KMS-11 (cell line): ENCODE results near the gene NRXN3.

ENCODE experiments used
- H2AFZ ChIP-seq: fragments of 200-600 bp; sonication (generic); 2 replicates; pipeline ENCODE4 v1.6.1; 2016; ENCODE audit warnings: antibody characterized with exemption, mixed run types, low read depth
- H3K27ac ChIP-seq: fragments of 200-600 bp; sonication (generic); 2 replicates; pipeline ENCODE4 v1.6.1; 2016; ENCODE audit warnings: mild to moderate bottlenecking, mixed run types
- H3K27me3 ChIP-seq: fragments of 200-600 bp; sonication (generic); 2 replicates; pipeline ENCODE4 v1.6.1; 2017; ENCODE audit warnings: mild to moderate bottlenecking, low read depth, mixed run types, moderate library complexity; ENCODE audit not compliant: insufficient read depth
- H3K36me3 ChIP-seq: fragments of 200-600 bp; sonication (generic); 2 replicates; pipeline ENCODE4 v1.6.1; 2017; ENCODE audit warnings: mild to moderate bottlenecking, mixed run types; ENCODE audit not compliant: insufficient read depth
- H3K4me1 ChIP-seq: fragments of 200-600 bp; sonication (generic); 2 replicates; pipeline ENCODE4 v1.6.1; 2016; ENCODE audit warnings: mild to moderate bottlenecking, low read depth, mixed run types; ENCODE audit not compliant: poor library complexity, severe bottlenecking
- H3K4me2 ChIP-seq: fragments of 200-600 bp; sonication (generic); 2 replicates; pipeline ENCODE4 v1.7.0; 2016; ENCODE audit warnings: mild to moderate bottlenecking, mixed run types
- H3K4me3 ChIP-seq: fragments of 200-600 bp; sonication (generic); IDR thresholded peaks from 2 replicates; pipeline ENCODE4 v1.6.1; 2017; ENCODE audit warnings: low read depth, low read length, mixed read lengths; ENCODE audit not compliant: insufficient read depth
- H3K79me2 ChIP-seq: fragments of 200-600 bp; sonication (generic); 2 replicates; pipeline ENCODE4 v1.6.1; 2016; ENCODE audit warnings: low read depth, mixed run types; ENCODE audit not compliant: insufficient read depth
- H3K9ac ChIP-seq: fragments of 200-600 bp; sonication (generic); 2 replicates; pipeline ENCODE4 v1.6.1; 2016; ENCODE audit warnings: mild to moderate bottlenecking, mixed run types
- H4K20me1 ChIP-seq: fragments of 200-600 bp; sonication (generic); 2 replicates; pipeline ENCODE4 v1.6.1; 2016; ENCODE audit warnings: mild to moderate bottlenecking, mixed run types; ENCODE audit not compliant: insufficient read depth
- CTCF ChIP-seq: fragments of 200-600 bp; sonication (generic); conservative IDR thresholded peaks from 2 replicates; pipeline ENCODE4 v1.6.1; 2017; ENCODE audit warnings: low read depth, mild to moderate bottlenecking, antibody characterized with exemption, low read length, moderate library complexity, mixed read lengths

NRXN3 gene

DNA sequence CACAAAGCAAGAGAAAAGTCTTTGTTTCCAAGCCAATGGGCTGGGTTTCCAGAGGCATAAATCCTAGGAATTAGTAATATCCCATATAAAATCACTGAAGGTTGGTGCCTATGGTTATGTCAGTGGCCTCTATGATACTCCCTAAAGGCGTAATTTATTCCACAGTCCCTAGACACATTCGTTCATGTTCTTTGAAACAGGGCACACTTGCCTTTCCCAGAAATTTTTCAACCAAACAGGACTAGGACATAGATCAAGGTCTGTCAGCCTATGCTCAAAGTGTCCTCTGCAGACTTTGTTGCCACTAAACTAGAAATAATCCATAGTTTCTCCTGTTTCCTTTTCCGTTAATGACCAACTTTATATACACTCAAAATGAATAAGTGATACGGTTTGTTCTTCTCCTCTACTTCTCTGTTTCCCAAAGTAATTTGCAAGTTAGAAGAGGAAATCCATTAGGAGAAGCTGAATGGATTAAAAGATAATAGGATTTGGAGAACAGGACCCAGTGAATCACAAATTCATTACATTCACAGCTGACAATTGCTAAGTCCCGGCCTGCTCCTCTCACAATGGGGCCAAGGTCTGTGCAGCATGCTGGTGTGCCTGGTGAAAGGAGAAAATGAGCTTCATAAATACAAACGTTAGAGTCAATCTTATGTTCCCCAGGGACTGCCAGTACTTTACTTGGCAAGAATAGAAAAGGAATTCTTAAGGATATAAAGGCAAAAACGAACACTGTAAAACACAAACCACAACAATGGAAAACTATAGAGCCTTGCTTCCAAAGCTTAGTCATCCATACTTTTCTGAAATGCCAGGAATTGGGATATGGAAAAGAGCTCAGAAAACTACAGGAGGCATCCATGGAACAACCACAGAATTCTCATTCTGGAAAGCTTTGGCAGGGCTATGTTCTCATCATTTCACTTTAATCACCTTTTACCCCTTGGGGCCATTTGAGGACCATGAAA lies 966.2 kb downstream of the NRXN3 start:
- Histone ChIP-seq H3K4me2 (no peak overlapping the region), H3K27me3 (no peaks in the 10 kb centered on the region), H3K4me3 (no peak overlapping the region), H3K79me2 (no peaks in the 10 kb centered on the region), H3K36me3 (no peaks in the 10 kb centered on the region), H3K27ac (no peak overlapping the region), H3K4me1 (no peaks in the 10 kb centered on the region), H2AFZ (no peak overlapping the region), H3K9ac (no peak overlapping the region), H4K20me1 (no peaks in the 10 kb centered on the region)
- no peak for TF ChIP-seq CTCF

DNA sequence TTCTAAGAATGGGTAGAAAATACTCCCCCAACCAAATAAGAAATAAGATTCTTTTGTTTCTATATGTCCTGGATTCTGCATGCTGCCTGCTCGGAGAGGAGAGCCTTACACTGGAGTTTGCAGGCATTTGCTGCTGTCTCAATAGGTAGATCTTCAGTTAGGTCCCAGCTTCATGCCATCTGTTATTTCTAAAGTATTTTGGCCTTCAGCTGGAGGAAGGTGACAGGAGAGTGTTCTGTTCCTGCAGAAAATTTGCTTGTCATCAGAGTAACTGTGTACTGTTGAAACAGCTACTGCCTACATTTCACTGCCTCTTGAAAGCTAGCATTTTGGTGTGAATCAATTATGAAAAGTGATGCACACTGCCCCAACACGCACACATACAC lies 966.9 kb downstream of the NRXN3 start:
- Histone ChIP-seq H3K79me2 (no peaks in the 10 kb centered on the region), H3K27ac (no peak overlapping the region), H3K4me1 (no peaks in the 10 kb centered on the region), H3K9ac (no peak overlapping the region), H3K27me3 (no peaks in the 10 kb centered on the region), H3K36me3 (no peaks in the 10 kb centered on the region), H3K4me2 (no peak overlapping the region), H3K4me3 (no peak overlapping the region), H4K20me1 (no peaks in the 10 kb centered on the region), H2AFZ (no peak overlapping the region)
- no peak for TF ChIP-seq CTCF

DNA sequence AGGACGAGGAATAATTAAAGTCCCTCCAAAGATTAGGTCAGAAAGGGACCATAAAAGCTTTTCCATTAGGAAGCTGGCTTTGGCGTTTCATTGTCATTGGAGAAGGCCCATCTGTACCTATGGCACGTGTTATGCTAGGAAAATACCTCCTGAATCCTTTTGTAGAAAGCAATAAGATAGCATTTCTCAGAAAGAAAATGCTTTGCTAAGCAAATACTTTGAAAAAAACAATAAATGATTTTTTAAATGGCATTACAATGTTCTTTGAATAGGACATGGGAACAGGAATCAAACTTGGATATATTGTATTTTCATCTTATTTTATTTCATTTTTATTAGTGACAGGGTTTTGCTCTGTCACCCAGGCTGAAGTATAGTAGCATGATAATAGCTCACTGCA lies 967.7 kb downstream of the NRXN3 start:
- TF ChIP-seq CTCF, result no peak
- Histone ChIP-seq H3K4me3 (no peak overlapping the region), H3K36me3 (no peaks in the 10 kb centered on the region), H4K20me1 (no peaks in the 10 kb centered on the region), H3K9ac (no peak overlapping the region), H2AFZ (no peak overlapping the region), H3K4me1 (no peaks in the 10 kb centered on the region), H3K27me3 (no peaks in the 10 kb centered on the region), H3K27ac (no peak overlapping the region), H3K4me2 (no peak overlapping the region), H3K79me2 (no peaks in the 10 kb centered on the region)

DNA sequence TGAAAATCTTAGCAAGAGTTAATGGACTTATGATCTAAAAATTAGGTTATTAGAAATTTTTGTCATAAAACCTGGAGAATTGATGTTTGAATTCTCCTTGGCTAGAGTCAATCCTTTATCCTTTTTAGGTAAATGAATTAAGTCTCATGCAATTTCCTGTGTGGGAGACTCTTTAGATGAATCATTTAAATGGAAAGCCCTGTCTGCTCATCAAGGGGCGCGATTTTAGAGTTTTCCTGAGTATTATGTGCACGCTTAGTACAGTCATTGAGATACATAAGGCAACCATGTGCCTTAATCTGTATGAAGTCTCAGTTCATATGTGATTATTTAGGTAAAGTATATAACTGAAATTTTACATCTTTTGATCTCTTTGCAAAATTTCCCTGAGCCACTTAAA lies 974.7 kb downstream of the NRXN3 start:
- Histone ChIP-seq H2AFZ (no peak overlapping the region), H3K36me3 (no peaks in the 10 kb centered on the region), H3K4me1 (no peaks in the 10 kb centered on the region), H3K4me2 (no peak overlapping the region), H3K9ac (no peak overlapping the region), H3K4me3 (no peak overlapping the region), H3K27ac (no peak overlapping the region), H3K27me3 (no peaks in the 10 kb centered on the region), H3K79me2 (no peaks in the 10 kb centered on the region), H4K20me1 (no peaks in the 10 kb centered on the region)
- TF ChIP-seq CTCF, result no peak
